HEK293T (cell line): ENCODE measurements around the gene SSBP2.
"Not testable (repeated sequence)": the region's sequence is repeated elsewhere in the genome, so short reads cannot be mapped to it uniquely, and the experiment has no call there.

Experiments
- CTCF ChIA-PET: fragments of 350-600 bp; formaldehyde crosslinking; extraction: SDS; loops from one replicate; lab custom pipeline; 2021; ENCODE audit warnings: antibody characterized with exemption, inconsistent platforms; lab: Yijun Ruan, JAX
- POLR2A ChIA-PET: fragments of 350-600 bp; formaldehyde crosslinking; extraction: SDS; loops from one replicate; lab custom pipeline; 2020; ENCODE audit warnings: antibody characterized with exemption, inconsistent platforms; lab: Yijun Ruan, JAX
- DNase-seq: peaks from one replicate; pipeline ENCODE4 v3.0.0; 2012; ENCODE audit warnings: mixed read lengths; ENCODE audit errors: extremely low spot score
- ARNT ChIP-seq: fragments of 450-650 bp; IDR thresholded peaks from 2 replicates; pipeline ENCODE4 v1.6.1; 2017; ENCODE audit warnings: mild to moderate bottlenecking
- BHLHE40 ChIP-seq: fragments of 450-650 bp; IDR thresholded peaks from 2 replicates; pipeline ENCODE4 v1.6.1; 2016; ENCODE audit warnings: mild to moderate bottlenecking, moderate library complexity, borderline replicate concordance
- CTBP1 ChIP-seq: fragments of 450-650 bp; IDR thresholded peaks from 2 replicates; pipeline ENCODE4 v1.6.1; 2016; ENCODE audit warnings: borderline replicate concordance
- ELF4 ChIP-seq: fragments of 450-650 bp; IDR thresholded peaks from 2 replicates; pipeline ENCODE4 v1.6.1; 2017; ENCODE audit warnings: antibody characterized with exemption
- FOXA1 ChIP-seq: fragments of 450-650 bp; IDR thresholded peaks from 2 replicates; pipeline ENCODE4 v1.6.1; 2016; ENCODE audit warnings: mild to moderate bottlenecking
- FOXK2 ChIP-seq: fragments of 450-650 bp; IDR thresholded peaks from 2 replicates; pipeline ENCODE4 v1.6.1; 2016; ENCODE audit warnings: mild to moderate bottlenecking
- FOXM1 ChIP-seq: fragments of 450-650 bp; IDR thresholded peaks from 2 replicates; pipeline ENCODE4 v1.6.1; 2017; ENCODE audit warnings: mild to moderate bottlenecking, borderline replicate concordance
- HDGF ChIP-seq: fragments of 450-650 bp; IDR thresholded peaks from 2 replicates; pipeline ENCODE4 v1.6.1; 2017; ENCODE audit warnings: antibody characterized with exemption, borderline replicate concordance
- L3MBTL2 ChIP-seq: fragments of 450-650 bp; conservative IDR thresholded peaks from 2 replicates; pipeline ENCODE4 v1.6.1; 2016; ENCODE audit warnings: mild to moderate bottlenecking
- LEF1 ChIP-seq: fragments of 450-650 bp; IDR thresholded peaks from 2 replicates; pipeline ENCODE4 v1.6.1; 2017; ENCODE audit warnings: mild to moderate bottlenecking, borderline replicate concordance
- NFRKB ChIP-seq: fragments of 450-650 bp; IDR thresholded peaks from 2 replicates; pipeline ENCODE4 v1.6.1; 2016; ENCODE audit warnings: mild to moderate bottlenecking, moderate library complexity
- SP1 ChIP-seq: fragments of 450-650 bp; IDR thresholded peaks from 2 replicates; pipeline ENCODE4 v1.6.1; 2017
- SUZ12 ChIP-seq: fragments of 450-650 bp; IDR thresholded peaks from 2 replicates; pipeline ENCODE4 v1.6.1; 2016; ENCODE audit warnings: mild to moderate bottlenecking
- TARDBP ChIP-seq: fragments of 450-650 bp; IDR thresholded peaks from 2 replicates; pipeline ENCODE4 v1.6.1; 2016
- ZNF384 ChIP-seq: fragments of 450-650 bp; IDR thresholded peaks from 2 replicates; pipeline ENCODE4 v1.6.1; 2016
- TF ChIP-seq, protein P1 (sequence below): fragments of 450-650 bp; IDR thresholded peaks from 2 replicates; pipeline ENCODE4 v1.6.1; 2016

The SSBP2 gene

DNA sequence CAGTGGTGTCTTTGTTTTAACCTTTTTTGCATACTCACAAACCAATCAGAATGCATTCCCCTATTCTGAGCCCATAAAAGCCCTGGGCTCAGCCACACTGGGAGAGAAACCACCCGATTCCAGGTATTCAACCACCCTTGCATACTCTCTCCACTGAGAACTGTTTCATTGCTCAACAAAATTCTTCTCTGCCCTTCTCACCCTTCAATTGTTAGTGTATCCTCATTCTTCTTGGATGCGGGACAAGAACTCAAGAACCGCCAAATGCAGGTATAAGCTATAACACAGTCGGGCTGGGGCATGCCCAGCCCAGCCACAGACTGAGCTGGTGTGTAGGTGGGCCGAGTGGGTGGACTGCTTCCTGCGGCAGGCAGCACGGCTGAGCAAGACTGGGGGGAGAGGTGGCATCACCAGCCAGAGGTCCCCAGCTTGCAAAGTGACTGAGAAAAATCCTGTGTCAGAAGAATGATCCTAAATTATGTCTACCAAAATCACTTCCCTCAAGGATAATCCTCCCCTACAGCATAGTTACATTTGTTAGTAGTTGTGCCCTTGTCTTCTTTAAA is 141.0 kb downstream of the SSBP2 start:
- POLR2A ChIA-PET = no interaction called here
- CTCF ChIA-PET = no interaction called here
- no peak for DNase-seq
- no peak for TF ChIP-seq FOXA1
- TF ChIP-seq FOXM1 = no peak
- no peak for TF ChIP-seq NFRKB
- no peak for TF ChIP-seq ARNT
- TF ChIP-seq FOXK2 = no peak
- TF ChIP-seq SP1 = no peak
- TF ChIP-seq CTBP1 = no peak
- TF ChIP-seq BHLHE40 = no peak
- no peak for TF ChIP-seq ELF4

DNA sequence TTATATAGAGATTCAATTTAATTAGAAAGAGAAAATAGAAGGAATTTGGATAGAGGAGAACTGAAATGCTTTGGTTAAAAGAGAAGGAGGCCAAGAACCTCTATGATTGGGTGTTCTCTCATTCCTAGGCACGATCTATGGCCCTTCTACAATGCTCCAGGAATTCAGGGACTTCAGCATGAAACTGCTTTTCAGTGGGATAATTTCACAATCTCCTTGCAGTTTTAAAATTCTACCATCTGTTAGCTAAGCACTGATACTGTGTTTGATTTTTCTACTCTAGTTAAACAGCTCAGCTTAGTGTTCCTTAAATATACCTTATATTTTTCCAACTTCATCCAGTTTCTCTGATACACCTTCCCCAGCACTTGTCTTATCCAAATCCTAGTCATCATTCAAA is 141.9 kb downstream of the SSBP2 start:
- ChIA-PET POLR2A (no interaction called here), CTCF (no interaction called here)
- TF ChIP-seq BHLHE40 (no peak), SUZ12 (no peak), ARNT (no peak), L3MBTL2 (no peak), HDGF (no peak), TARDBP (no peak)

DNA sequence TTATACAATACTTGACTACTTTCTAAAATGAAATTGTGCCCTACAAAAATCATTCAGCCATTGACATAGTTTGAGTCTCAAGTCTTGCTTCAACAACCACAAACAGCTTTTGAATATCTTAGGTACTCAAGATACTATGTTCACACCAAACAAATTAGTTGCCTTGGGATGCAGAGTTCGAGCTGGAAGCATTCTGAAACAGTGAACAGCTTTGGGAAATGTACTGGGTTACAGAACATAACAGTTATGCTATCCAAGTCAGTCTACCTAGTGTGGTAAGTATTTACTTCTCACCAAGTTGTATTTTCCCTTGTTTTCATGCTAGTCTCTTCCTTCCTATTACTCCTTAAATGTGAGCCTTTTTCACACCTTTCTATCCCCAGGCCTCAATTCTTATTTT is 143.2 kb downstream of the SSBP2 start:
- CTCF ChIA-PET = no interaction called here
- no peak for DNase-seq
- POLR2A ChIA-PET = no interaction called here
- TF ChIP-seq FOXA1 (no peak), ELF4 (no peak), ARNT (no peak), SUZ12 (no peak), CTBP1 (no peak), LEF1 (no peak), FOXM1 (no peak), NFRKB (no peak), SP1 (no peak), HDGF (no peak), FOXK2 (no peak), L3MBTL2 (no peak), ZNF384 (no peak), BHLHE40 (no peak), TARDBP (no peak)
- TF ChIP-seq, protein P1, sequence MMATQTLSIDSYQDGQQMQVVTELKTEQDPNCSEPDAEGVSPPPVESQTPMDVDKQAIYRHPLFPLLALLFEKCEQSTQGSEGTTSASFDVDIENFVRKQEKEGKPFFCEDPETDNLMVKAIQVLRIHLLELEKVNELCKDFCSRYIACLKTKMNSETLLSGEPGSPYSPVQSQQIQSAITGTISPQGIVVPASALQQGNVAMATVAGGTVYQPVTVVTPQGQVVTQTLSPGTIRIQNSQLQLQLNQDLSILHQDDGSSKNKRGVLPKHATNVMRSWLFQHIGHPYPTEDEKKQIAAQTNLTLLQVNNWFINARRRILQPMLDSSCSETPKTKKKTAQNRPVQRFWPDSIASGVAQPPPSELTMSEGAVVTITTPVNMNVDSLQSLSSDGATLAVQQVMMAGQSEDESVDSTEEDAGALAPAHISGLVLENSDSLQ = no peak

More for the DNA sequence above, 141.9 kb downstream of the SSBP2 start:
- no peak for DNase-seq

DNA sequence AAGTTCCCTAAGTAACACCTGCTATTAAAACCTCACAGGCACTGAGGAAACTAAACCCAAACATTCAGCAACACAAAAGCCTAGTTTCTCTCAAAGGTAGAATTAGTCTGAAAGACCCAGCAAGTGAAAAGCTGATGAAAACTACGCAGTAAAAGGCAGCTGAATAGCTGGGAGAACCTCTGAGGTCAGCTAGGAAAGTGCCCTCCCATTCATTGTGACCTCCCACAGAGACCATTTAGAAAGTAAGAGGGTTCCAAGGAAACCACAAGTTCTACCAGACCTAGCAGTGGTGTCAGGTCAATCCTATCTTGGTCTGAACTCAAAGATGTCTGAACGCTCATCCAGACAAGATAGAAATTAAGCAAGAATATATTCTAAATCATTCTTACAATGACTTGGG is 144.7 kb downstream of the SSBP2 start:
- ChIA-PET CTCF (no interaction called here), POLR2A (no interaction called here)
- TF ChIP-seq ELF4 (no peak), ARNT (no peak), HDGF (no peak), BHLHE40 (no peak), FOXA1 (no peak)
- no peak for DNase-seq

DNA sequence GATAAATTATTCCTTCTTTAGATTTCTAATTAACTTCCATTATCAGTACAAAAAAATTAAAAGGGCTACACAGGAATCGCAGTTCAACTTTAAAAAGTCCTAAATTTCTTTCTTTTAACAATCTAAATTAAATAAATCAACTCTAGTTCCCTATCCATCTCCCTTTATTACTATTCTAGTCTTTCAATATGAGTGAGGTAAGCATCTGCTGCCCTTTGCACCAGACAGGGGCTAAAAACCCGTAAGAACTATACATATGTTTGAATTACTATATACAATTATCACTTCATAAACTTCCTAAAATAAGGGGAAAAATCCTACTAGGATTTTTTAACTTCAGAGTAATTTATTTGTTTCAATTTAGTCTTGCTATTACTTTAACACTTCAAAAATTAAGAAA is 145.6 kb downstream of the SSBP2 start:
- DNase-seq = no peak
- ChIA-PET POLR2A (no interaction called here), CTCF (no interaction called here)
- no peak for TF ChIP-seq SP1

DNA sequence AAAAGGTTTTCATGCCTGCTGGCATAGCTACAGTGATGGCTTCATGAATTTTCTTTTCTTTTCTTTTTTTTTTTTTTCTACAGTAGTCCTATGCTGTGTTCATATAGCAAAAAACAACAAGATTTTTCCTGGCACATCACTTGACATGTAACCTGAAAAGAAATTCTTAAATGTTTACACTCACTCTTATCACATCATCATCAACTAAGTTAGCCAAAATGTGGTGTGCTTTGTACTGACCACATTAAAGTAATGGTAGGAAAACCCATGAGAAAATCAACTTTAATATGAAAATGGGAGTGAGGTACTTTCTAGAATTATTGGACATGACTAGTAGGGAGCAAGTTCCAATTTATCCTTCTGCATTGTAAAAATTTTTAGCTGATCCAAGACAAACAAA is 146.7 kb downstream of the SSBP2 start:
- DNase-seq = no peak
- ChIA-PET CTCF (no interaction called here), POLR2A (no interaction called here)
- TF ChIP-seq NFRKB (no peak), L3MBTL2 (no peak), FOXA1 (no peak), ELF4 (no peak), FOXK2 (no peak), ARNT (no peak), FOXM1 (no peak), HDGF (no peak), SP1 (no peak), ZNF384 (no peak), BHLHE40 (no peak), SUZ12 (no peak), CTBP1 (no peak), TARDBP (no peak), LEF1 (no peak)
- TF ChIP-seq, protein P1 = no peak

DNA sequence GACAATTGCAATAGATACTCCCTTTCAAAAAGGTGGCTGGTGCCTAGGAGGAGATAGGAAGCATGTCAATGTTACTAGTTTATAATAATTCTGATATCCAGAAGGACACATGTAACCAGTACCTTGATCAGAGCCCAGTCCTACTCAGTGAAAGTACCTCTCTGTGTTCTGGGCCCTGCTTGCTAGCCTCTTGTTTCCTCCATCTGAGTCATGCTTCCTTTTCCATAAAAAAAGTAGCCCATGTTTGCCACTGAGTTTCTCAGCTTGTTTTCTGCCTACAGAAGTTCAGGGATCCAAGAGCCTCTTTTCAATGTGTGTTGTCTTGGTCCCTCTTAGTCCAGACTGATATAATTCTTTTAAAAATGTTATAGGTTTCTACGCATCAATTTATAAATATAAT is 149.0 kb downstream of the SSBP2 start:
- ChIA-PET CTCF (no interaction called here), POLR2A (no interaction called here)
- no peak for TF ChIP-seq FOXA1
- TF ChIP-seq SUZ12 = no peak
- no peak for TF ChIP-seq LEF1
- no peak for TF ChIP-seq L3MBTL2
- TF ChIP-seq CTBP1 = no peak
- TF ChIP-seq TARDBP = no peak
- TF ChIP-seq NFRKB = no peak
- no peak for TF ChIP-seq FOXK2
- TF ChIP-seq FOXM1 = no peak
- TF ChIP-seq HDGF = no peak
- no peak for TF ChIP-seq ELF4
- no peak for TF ChIP-seq ZNF384
- no peak for TF ChIP-seq ARNT
- no peak for TF ChIP-seq SP1
- TF ChIP-seq, protein P1 = no peak
- TF ChIP-seq BHLHE40 = no peak
- DNase-seq = no peak

DNA sequence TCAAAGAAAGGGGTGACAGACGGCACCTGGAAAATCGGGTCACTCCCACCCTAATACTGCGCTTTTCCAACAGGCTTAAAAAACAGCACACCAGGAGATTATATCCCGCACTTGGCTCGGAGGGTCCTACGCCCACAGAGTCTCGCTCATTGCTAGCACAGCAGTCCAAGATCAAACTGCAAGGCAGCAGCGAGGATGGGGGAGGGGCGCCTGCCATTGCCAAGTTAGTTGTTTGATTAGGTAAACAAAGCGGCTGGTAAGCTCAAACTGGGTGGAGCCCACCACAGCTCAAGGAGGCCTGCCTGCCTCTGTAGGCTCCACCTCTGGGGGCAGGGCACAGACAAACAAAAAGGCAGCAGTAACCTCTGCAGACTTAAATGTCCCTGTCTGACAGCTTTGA is 158.8 kb downstream of the SSBP2 start:
- POLR2A ChIA-PET, DNase-seq, CTCF ChIA-PET: not testable (repeated sequence)
